ENCODE results near the gene ST6GAL1.
"Not testable (repeated sequence)": the region's sequence is repeated elsewhere in the genome, so short reads cannot be mapped to it uniquely, and the experiment has no call there.

The ST6GAL1 gene

DNA sequence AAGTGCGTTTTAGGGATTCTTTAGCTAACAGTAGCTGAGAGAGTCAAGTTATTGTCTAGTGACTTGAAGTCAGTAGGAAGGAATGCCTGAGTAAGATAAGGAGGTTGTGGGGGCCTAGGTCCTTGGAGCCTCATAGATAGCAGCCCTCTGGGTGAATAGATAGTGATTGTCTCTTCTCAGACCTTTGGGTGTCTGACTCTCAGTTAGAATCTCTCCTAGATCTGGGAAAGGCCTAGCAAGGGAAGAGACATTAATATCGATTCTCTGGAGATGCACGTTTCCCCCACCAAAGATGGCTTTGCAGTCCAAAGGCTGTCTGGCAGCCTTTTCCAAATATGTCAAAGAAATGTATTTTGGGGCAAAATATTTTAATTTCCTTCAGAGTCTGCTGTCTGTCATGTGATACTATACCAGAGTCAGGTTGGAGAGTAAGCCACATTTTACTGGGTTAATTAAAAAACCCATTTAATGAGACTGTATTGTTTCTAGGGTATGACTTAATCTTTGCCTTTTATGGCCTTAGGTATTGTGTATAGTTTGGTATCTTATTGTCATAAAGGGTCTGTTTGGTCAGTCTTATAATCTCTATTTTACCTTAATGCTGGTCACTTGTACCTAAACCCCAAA lies 92.2 kb downstream of the ST6GAL1 start:
- no peak overlapping the region for H3K27ac ChIP-seq
- TF ChIP-seq ZFX (IDR thresholded peaks at IDR 0.05), result no peak
- TF ChIP-seq, protein P1, sequence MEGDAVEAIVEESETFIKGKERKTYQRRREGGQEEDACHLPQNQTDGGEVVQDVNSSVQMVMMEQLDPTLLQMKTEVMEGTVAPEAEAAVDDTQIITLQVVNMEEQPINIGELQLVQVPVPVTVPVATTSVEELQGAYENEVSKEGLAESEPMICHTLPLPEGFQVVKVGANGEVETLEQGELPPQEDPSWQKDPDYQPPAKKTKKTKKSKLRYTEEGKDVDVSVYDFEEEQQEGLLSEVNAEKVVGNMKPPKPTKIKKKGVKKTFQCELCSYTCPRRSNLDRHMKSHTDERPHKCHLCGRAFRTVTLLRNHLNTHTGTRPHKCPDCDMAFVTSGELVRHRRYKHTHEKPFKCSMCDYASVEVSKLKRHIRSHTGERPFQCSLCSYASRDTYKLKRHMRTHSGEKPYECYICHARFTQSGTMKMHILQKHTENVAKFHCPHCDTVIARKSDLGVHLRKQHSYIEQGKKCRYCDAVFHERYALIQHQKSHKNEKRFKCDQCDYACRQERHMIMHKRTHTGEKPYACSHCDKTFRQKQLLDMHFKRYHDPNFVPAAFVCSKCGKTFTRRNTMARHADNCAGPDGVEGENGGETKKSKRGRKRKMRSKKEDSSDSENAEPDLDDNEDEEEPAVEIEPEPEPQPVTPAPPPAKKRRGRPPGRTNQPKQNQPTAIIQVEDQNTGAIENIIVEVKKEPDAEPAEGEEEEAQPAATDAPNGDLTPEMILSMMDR (conservative IDR thresholded peaks at IDR 0.05), result no peak

DNA sequence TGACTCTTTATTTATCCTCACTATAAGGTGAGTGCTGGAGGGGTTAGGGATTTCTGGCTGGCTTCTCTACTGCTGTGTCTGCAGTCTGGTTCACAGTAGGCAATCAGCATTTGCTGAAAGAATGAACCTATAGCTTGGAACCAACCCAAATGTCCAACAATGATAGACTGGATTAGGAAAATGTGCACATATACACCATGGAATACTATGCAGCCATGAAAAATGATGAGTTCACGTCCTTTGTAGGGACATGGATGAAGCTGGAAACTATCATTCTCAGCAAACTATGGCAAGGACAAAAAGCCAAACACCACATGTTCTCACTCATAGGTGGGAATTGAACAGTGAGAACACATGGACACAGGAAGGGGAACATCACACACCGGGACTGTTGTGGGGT lies 93.0 kb downstream of the ST6GAL1 start:
- not testable (repeated sequence) for H3K27ac ChIP-seq

DNA sequence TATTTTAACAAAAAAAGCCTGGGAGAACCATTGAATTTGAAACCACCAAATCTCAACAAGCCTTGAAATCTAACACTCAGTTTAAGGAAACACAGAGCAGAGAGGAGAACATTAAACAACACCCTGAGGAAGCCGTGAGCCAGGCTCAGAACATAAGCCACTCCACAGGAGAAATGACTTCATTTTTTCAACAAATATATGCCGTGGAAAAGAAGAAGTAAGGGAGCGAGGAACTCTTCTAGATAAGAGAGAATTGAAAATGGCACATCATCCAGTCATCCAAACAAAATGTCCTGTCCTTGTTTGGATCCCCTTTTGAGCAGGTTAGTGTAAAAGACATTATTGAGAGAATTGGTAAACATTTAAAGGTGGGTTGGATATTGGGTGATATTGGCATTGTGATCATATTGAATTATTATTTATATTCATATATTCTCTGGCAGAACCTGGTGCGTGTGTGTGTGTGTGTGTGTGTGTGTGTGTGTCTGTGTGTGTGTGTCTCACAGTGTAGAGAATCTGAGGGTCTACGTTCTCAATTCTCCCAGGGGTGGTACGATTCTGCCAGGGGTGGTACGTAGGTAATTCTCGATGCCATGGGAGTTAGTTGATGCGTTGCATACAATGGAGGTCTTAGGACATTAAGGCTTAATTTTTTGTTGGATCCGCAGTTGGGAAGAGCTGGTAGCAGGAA lies 94.4 kb downstream of the ST6GAL1 start:
- no peak overlapping the region for H3K27ac ChIP-seq
- TF ChIP-seq ZFX (IDR thresholded peaks at IDR 0.05), result no peak
- TF ChIP-seq, protein P1 (conservative IDR thresholded peaks at IDR 0.05), result no peak

DNA sequence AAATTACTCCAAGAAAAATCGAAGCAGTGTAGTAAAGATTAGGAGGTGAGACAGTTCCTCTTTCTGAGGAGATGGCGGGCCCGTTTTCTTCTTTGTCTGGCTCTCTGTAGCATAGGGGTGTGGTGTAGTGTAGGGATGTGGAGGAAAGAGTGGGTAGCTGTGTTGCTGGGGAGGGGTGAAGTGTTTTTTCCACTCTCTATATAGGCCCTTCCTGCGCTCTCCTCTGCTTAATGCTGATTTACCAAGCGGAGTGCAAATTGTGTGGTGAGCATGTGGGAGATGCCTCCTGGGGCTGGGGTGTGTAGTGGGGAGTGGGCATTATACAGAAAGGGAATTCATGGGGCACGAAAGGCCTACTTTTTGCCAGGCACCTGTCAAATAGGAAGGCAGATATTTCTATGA lies 94.9 kb downstream of the ST6GAL1 start:
- no peak for TF ChIP-seq ZFX (IDR thresholded peaks at IDR 0.05)
- TF ChIP-seq, protein P1 (conservative IDR thresholded peaks at IDR 0.05), result no peak
- H3K27ac ChIP-seq, result no peak overlapping the region

DNA sequence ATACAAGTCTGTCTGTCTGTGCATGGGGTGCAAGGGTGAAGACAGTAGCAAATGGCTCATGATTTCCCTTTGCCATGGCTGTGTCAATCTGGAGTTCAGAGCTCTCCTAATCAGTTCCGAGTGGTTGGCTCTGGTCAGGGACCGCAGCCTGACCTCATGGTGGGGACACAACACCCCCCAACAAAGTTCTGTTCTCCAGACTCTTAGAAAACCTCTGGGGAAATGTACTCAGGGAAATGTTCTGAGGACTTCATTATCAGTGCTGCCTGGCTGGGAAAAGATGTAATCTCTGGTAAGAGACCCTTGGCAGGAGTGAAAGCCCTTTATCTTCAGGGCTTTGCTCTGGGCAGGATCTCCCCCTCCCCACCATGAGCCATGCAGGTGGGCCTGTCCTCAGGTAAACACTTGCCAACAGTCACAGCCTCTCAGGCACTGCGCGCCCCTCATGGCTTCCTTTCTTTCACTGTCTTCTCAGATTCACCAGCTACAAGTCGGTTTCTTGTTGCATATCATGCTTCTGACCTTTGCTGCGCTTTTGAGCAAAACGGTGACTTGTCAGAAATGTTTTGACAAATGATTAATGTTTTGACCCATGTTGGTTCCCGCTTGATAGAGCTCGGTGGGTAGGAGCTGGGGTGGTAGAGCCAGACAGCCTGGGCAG lies 95.5 kb downstream of the ST6GAL1 start:
- no peak for TF ChIP-seq ZFX (IDR thresholded peaks at IDR 0.05)
- H3K27ac ChIP-seq, result no peak overlapping the region

DNA sequence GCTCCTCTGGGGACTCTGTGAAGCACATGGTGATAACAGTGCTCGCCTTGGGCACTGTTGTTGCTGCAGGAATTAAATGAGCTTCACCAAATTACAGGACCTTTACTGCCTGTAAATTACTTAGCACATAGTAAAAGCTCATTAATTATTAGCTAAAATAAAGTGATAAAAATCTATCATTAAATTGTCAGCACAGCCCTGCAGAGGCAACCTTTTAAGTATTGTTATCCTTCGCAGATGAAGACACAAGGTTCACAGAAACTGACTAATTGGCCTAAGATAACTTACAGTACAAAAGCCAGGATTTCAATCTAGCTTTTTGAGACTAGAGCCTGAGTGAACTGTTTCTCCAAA lies 96.0 kb downstream of the ST6GAL1 start:
- H3K27ac ChIP-seq, result no peak overlapping the region
- TF ChIP-seq, protein P1 (conservative IDR thresholded peaks at IDR 0.05), result no peak
- no peak for TF ChIP-seq ZFX (IDR thresholded peaks at IDR 0.05)

DNA sequence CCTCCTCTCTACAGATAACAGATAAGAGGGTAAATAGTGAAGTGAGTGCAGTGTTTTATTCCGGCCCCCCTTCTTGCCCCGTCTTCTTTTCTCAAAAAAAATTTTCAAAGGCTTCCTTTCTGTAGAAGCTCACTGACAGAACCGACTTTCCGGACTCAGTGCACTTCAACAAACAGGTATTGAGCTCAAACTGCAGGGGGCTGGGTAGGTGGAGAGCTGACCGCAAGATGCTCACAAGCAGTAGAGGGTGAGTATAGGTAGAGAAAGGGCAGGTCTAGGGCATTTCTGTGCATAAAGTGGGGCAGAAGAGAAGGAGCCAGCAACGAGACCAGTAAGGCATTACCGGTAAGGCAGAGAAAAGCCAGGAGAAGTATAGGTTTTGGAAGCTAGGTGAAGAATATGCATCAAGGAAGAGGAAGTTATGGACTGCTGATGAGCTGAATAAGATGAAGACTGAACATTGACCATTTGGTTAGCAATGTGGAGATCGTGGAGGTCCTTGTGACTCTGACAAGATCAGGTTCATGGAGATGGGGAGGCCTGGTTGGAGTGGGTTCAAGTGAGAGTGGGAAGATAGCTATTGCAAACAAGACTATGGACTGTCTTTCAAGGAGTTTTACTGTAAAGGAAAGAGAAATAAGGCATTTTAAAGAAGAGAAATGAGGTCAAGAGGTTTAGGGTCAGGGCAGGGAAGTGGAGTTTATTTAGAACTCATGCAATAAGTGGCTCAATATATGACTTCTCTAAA lies 97.4 kb downstream of the ST6GAL1 start:
- H3K27ac ChIP-seq, result no peak overlapping the region
- no peak for TF ChIP-seq ZFX (IDR thresholded peaks at IDR 0.05)

DNA sequence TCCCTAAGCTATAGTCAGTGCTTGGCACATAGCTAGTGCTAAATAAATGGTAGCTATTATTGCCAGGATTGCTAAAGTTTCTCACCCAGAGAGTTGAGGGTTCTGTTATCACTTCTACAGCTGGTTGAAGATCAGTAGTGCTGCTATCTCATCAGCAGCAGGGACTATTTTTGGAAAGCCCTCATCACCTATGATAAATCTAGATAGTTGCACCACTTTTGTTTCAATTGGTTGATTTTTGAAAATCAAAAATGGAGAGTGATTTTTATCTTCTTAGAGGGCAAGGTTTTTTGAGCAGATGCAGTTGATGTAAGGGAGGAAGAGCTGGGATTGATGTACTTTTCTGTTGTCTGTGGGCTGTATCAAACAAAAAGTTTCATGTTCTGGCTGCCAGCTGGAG lies 101.6 kb downstream of the ST6GAL1 start:
- TF ChIP-seq, protein P1 (conservative IDR thresholded peaks at IDR 0.05), result no peak
- no peak for TF ChIP-seq ZFX (IDR thresholded peaks at IDR 0.05)
- H3K27ac ChIP-seq, result no peak overlapping the region
